HepG2 (cell line): ENCODE results near the gene SENP5. TPM values are rescaled to one million over a fixed set of nuclear protein-coding genes. Genes with fewer than 3 reads are reported as not detected.

Experiments used
- ATAC-seq: fragments of 200-7000 bp; cut with Tn5 transposase; 3 replicates; pipeline ENCODE4 v1.9.1; 2020; ENCODE audit warnings: mild to moderate bottlenecking, moderate library complexity
- BruUV-seq: library from RNA; stranded (reverse); fragments of 400-500 nt; replicated peaks from 2 replicates; lab custom pipeline; 2021; lab: Mats Ljungman, UMichigan
- CTCF ChIA-PET: fragments of 300-600 bp; formaldehyde crosslinking; extraction: SDS; loops from one replicate; lab custom pipeline; 2021; ENCODE audit warnings: low total read pairs, inconsistent platforms, low intra/inter-chr PET ratio; lab: Yijun Ruan, JAX
- POLR2A ChIA-PET: fragments of 350-600 bp; sonication (Branson Sonifier 250); formaldehyde crosslinking; loops from one replicate; lab custom pipeline; 2020; ENCODE audit warnings: antibody characterized with exemption, inconsistent platforms; lab: Yijun Ruan, JAX
- DNase-seq: peaks from one replicate; pipeline ENCODE4 v3.0.0-alpha.2; 2015; ENCODE audit warnings: low spot score
- FAIRE-seq: peaks from 3 replicates; lab custom pipeline; 2011; peaks lifted over from hg19 to GRCh38; lab: Jason Lieb, UNC
- H2AFZ ChIP-seq: one replicate; pipeline ENCODE4 v1.6.1; 2011; ENCODE audit warnings: low read length, inconsistent platforms
- H3K27ac ChIP-seq: fragments of 300-600 bp; 3 replicates; pipeline ENCODE4 v1.8.0; 2011; ENCODE audit warnings: mixed run types, mild to moderate bottlenecking, mixed read lengths, low read length, inconsistent platforms; ENCODE audit not compliant: insufficient read depth; ENCODE audit errors: extremely low read length
- H3K27me3 ChIP-seq, 2 experiments: fragments of 200-600 bp in 1 of 2; 2 replicates in 1 of 2; 3 replicates in 1 of 2; pipeline versions ENCODE4 v1.6.0 to v1.8.0; 2011; ENCODE audit warnings: low read length in 2 of 2, mild to moderate bottlenecking in 2 of 2, moderate library complexity in 2 of 2, inconsistent platforms in 1 of 2; ENCODE audit not compliant: insufficient read depth in 2 of 2, control insufficient read depth in 1 of 2
- H3K36me3 ChIP-seq, 2 experiments: fragments of 200-600 bp in 1 of 2; replicated peaks in 1 of 2; 2 replicates in 1 of 2; 3 replicates in 1 of 2; pipeline versions ENCODE4 v1.5.1 to v1.8.0; 2011; ENCODE audit warnings: low read length in 2 of 2, inconsistent platforms in 1 of 2; ENCODE audit not compliant: insufficient read depth in 2 of 2, control insufficient read depth in 1 of 2
- H3K4me1 ChIP-seq: 2 replicates; pipeline ENCODE4 v1.5.1; 2012; ENCODE audit warnings: low read length, inconsistent platforms; ENCODE audit not compliant: insufficient read depth
- H3K4me2 ChIP-seq: 2 replicates; pipeline ENCODE4 v1.6.0; 2011; ENCODE audit warnings: low read depth, low read length, inconsistent platforms
- H3K4me3 ChIP-seq, 3 experiments: fragments of 200-600 bp in 1 of 3; sonication (generic), shearing (Covaris generic) in 1 of 3; replicated peaks in 1 of 3; 2 replicates each; pipeline ENCODE4 v1.5.1; 2011 to 2016; ENCODE audit warnings: low read length in 3 of 3, inconsistent platforms in 2 of 3, low read depth in 2 of 3, mild to moderate bottlenecking in 2 of 3, control low read depth in 1 of 3, mixed read lengths in 1 of 3; ENCODE audit not compliant: insufficient read depth in 1 of 3
- H3K79me2 ChIP-seq: one replicate; pipeline ENCODE4 v1.6.1; 2011; ENCODE audit warnings: low read length, inconsistent platforms; ENCODE audit not compliant: insufficient read depth
- H3K9ac ChIP-seq: 2 replicates; pipeline ENCODE4 v1.6.0; 2011; ENCODE audit warnings: mild to moderate bottlenecking, low read depth, low read length, inconsistent platforms; ENCODE audit not compliant: insufficient read depth
- H3K9me3 ChIP-seq: 2 replicates; pipeline ENCODE4 v1.5.1; 2012; ENCODE audit warnings: mild to moderate bottlenecking, low read length
- H4K20me1 ChIP-seq: 2 replicates; pipeline ENCODE4 v1.6.0; 2011; ENCODE audit warnings: inconsistent platforms, mild to moderate bottlenecking, low read length, moderate library complexity; ENCODE audit not compliant: insufficient read depth
- AGO2 ChIP-seq: fragments of 200-400 bp; formaldehyde crosslinking; optimal IDR thresholded peaks from 2 replicates; pipeline ENCODE3; 2017; ENCODE audit warnings: mild to moderate bottlenecking, low read depth, low read length, moderate library complexity
- ASH2L ChIP-seq: fragments of 300-600, 200-600 bp; sonication (generic); IDR thresholded peaks from 2 replicates; pipeline ENCODE4 v1.7.0; 2017; ENCODE audit warnings: low read depth, mild to moderate bottlenecking, moderate library complexity, mixed read lengths, low read length; ENCODE audit not compliant: insufficient read length
- BCL6 ChIP-seq: IDR thresholded peaks from 2 replicates; pipeline ENCODE4 v1.6.1; 2016; ENCODE audit warnings: missing genetic modification reagents, missing compliant biosample characterization
- EED ChIP-seq: sonication (generic); formaldehyde crosslinking; IDR thresholded peaks from 2 replicates; pipeline ENCODE4 v1.5.0; 2020; ENCODE audit warnings: mild to moderate bottlenecking, missing genetic modification reagents
- FOSL2 ChIP-seq: sonication (generic); formaldehyde crosslinking; IDR thresholded peaks from 2 replicates; pipeline ENCODE4 v1.4.0; 2020; ENCODE audit warnings: missing genetic modification reagents
- FOXK2 ChIP-seq: fragments of 450-650 bp; IDR thresholded peaks from 2 replicates; pipeline ENCODE4 v1.6.1; 2016
- KDM5A ChIP-seq: fragments of 200-600 bp; sonication (generic); IDR thresholded peaks from 2 replicates; pipeline ENCODE4 v1.7.0; 2018; ENCODE audit warnings: antibody characterized with exemption, mild to moderate bottlenecking, low read length, borderline replicate concordance
- MAZ ChIP-seq, 2 experiments: sonication (generic) in 1 of 2; formaldehyde crosslinking in 1 of 2; IDR thresholded peaks; 2 replicates each; pipeline versions ENCODE4 v1.5.0 to v1.6.1; 2012 to 2020; ENCODE audit warnings: low read depth in 2 of 2, mild to moderate bottlenecking in 2 of 2, borderline replicate concordance in 1 of 2, improper control_type of control experiment in 1 of 2, low read length in 1 of 2, missing genetic modification reagents in 1 of 2, moderate library complexity in 1 of 2
- MTF2 ChIP-seq: sonication (generic); formaldehyde crosslinking; IDR thresholded peaks from 2 replicates; pipeline ENCODE4 v1.5.0; 2020; ENCODE audit warnings: missing genetic modification reagents, borderline replicate concordance
- PHF8 ChIP-seq: sonication (generic); formaldehyde crosslinking; IDR thresholded peaks from 2 replicates; pipeline ENCODE4 v1.5.0; 2020; ENCODE audit warnings: missing genetic modification reagents
- PTBP1 ChIP-seq: fragments of 200-400 bp; formaldehyde crosslinking; IDR thresholded peaks from 2 replicates; pipeline ENCODE4 v1.6.1; 2018; ENCODE audit warnings: low read length, low read depth; ENCODE audit not compliant: poor library complexity, severe bottlenecking
- RBM22 ChIP-seq: fragments of 200-400 bp; formaldehyde crosslinking; optimal IDR thresholded peaks from 2 replicates; pipeline ENCODE3; 2017; ENCODE audit warnings: mild to moderate bottlenecking, low read length, moderate library complexity
- SATB2 ChIP-seq: sonication (generic); formaldehyde crosslinking; IDR thresholded peaks from 2 replicates; pipeline ENCODE4 v1.5.0; 2020; ENCODE audit warnings: missing genetic modification reagents
- TAF1 ChIP-seq: sonication (generic); formaldehyde crosslinking; IDR thresholded peaks from 2 replicates; pipeline ENCODE4 v1.4.0; 2020; ENCODE audit warnings: missing genetic modification reagents
- ZFP36 ChIP-seq: fragments of 150-350 bp; IDR thresholded peaks from 2 replicates; pipeline ENCODE4 v1.6.1; 2018; ENCODE audit warnings: borderline replicate concordance, low read length, low read depth; ENCODE audit not compliant: partially characterized antibody
- ZNF235 ChIP-seq: sonication (generic); formaldehyde crosslinking; IDR thresholded peaks from 2 replicates; pipeline ENCODE4 v1.8.1; 2023; ENCODE audit warnings: mild to moderate bottlenecking, missing genetic modification reagents, borderline replicate concordance
- ZNF354B ChIP-seq: sonication (generic); formaldehyde crosslinking; IDR thresholded peaks from 2 replicates; pipeline ENCODE4 v1.8.0; 2022; ENCODE audit warnings: mild to moderate bottlenecking, missing genetic modification reagents
- WGBS: methylation state at CpG from one replicate; pipeline ENCODE4 v1.1.6; 2017; ENCODE audit warnings: low lambda C conversion rate; 5-methylcytosine and 5-hydroxymethylcytosine counted together
- in situ Hi-C: cut with HindIII; loops from 2 replicates; pipeline ENCODE4 v1.10.0; 2017; ENCODE audit warnings: low pct_unique_long_range_greater_than_20kb; ENCODE audit not compliant: extremely low pct_ligation_motif_present
- intact Hi-C: fragments of 100-400 bp; cut with micrococcal nuclease; formaldehyde crosslinking; loops from one replicate; pipeline ENCODE4 v1.10.0; 2022; ENCODE audit not compliant: unreplicated experiment
- polyA plus RNA-seq, 8 experiments: library from polyadenylated mRNA; depleted of rRNA in 3 of 8; stranded (reverse) in 7 of 8; unstranded in 1 of 8; fragments of >200 nt; fragmentation: Illumina TruSeq in 4 of 8; extraction: Trizol in 4 of 8; gene quantifications; 2 replicates each; pipeline versions ENCODE4 v1.2.1 to v1.2.3, GENCODE V29; 2011 to 2016; ENCODE audit warnings: low read depth in 4 of 8, missing spikeins in 1 of 8, mixed read lengths in 1 of 8; ENCODE audit not compliant: insufficient read depth in 1 of 8
- total RNA-seq, 5 experiments: library from RNA; depleted of rRNA; stranded (reverse); fragments of >200 nt; fragmentation: Illumina TruSeq; extraction: Trizol; gene quantifications; 2 replicates each; pipeline ENCODE4 v1.2.3, GENCODE V29; 2016; ENCODE audit warnings: low read depth in 1 of 5
- TF ChIP-seq, protein P1 (sequence below): sonication (generic); formaldehyde crosslinking; IDR thresholded peaks from 2 replicates; pipeline ENCODE4 v1.4.0; 2020; ENCODE audit warnings: mild to moderate bottlenecking, missing genetic modification reagents, borderline replicate concordance
- TF ChIP-seq, protein P2 (sequence below): sonication (generic); formaldehyde crosslinking; IDR thresholded peaks from 2 replicates; pipeline ENCODE4 v1.4.0; 2020; ENCODE audit warnings: missing genetic modification reagents

The SENP5 gene
- total and polyA plus RNA-seq, 2 of the 13 experiments (the other 11 are each of a cell fraction or from before 2014, with no cell fraction given): 17.6 to 30.9 TPM

- CTCF ChIA-PET: interaction anchor here (1.3 to 2.2 kb wide), 4 partner anchors 21 to 360 kb away, joined by 4 to 15 read pairs (median 8); partner anchors contain the start of gene NCBP2
- peak; percentile 44 for ATAC-seq
- H2AFZ ChIP-seq: no peak overlapping the region
- H3K36me3 ChIP-seq: peaks cover 6 to 25% of the 10 kb centered on the region in 2 experiments
- H4K20me1 ChIP-seq: no peaks in the 10 kb centered on the region
- H3K27me3 ChIP-seq: no peaks in the 10 kb centered on the region
- no peak for FAIRE-seq
- POLR2A ChIA-PET: interaction anchor here (0.6 kb wide), 1 partner anchor 130 kb away, joined by 4 read pairs; no protein-coding TSS in a partner anchor
- H3K4me3 ChIP-seq: peak overlapping the region; percentile 59 to 82 (median 78)
- H3K4me1 ChIP-seq: peaks cover 60% of the 10 kb centered on the region
- no CpG with 5 or more reads among the region's 72 CpGs for WGBS
- peak overlapping the region; percentile 89 for H3K9ac ChIP-seq
- in situ Hi-C loops (no loop called here), intact Hi-C loops (loop anchor here (1.0 kb wide), 1 partner anchor 131 kb away; no protein-coding TSS in a partner anchor)
- H3K79me2 ChIP-seq: peaks cover 43% of the 10 kb centered on the region
- no peaks in the 10 kb centered on the region for H3K9me3 ChIP-seq
- H3K27ac ChIP-seq: peak overlapping the region; percentile 79
- no peak for DNase-seq
- no TSS peak for BruUV-seq
- H3K4me2 ChIP-seq: peak overlapping the region; percentile 85
- TF ChIP-seq, protein P1, sequence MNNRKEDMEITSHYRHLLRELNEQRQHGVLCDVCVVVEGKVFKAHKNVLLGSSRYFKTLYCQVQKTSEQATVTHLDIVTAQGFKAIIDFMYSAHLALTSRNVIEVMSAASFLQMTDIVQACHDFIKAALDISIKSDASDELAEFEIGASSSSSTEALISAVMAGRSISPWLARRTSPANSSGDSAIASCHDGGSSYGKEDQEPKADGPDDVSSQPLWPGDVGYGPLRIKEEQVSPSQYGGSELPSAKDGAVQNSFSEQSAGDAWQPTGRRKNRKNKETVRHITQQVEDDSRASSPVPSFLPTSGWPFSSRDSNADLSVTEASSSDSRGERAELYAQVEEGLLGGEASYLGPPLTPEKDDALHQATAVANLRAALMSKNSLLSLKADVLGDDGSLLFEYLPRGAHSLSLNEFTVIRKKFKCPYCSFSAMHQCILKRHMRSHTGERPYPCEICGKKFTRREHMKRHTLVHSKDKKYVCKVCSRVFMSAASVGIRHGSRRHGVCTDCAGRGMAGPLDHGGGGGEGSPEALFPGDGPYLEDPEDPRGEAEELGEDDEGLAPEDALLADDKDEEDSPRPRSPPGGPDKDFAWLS (CRISPR knock-in tag): no peak
- TF ChIP-seq AGO2 (peak; percentile 76), BCL6 (CRISPR knock-in tag) (0 out of 2 replicates have a peak, but pooled peaks have one; percentile 26), MAZ (IDR thresholded peaks at IDR 0.05; ENCODE audit: borderline replicate concordance, low read depth, low read length) (no peak), MAZ (CRISPR knock-in tag; IDR thresholded peaks at IDR 0.05; ENCODE audit: low read depth) (no peak), KDM5A (no peak), SATB2 (peak; percentile 25; the same call in 1 of the 2 replicates), ZNF354B (CRISPR knock-in tag) (no peak), TAF1 (CRISPR knock-in tag) (peak; percentile 26; the same call in 1 of the 2 replicates), EED (CRISPR knock-in tag) (no peak), FOXK2 (no peak), PTBP1 (no peak), RBM22 (no peak), ZNF235 (CRISPR knock-in tag) (peak; percentile 35; the same call in 1 of the 2 replicates), MTF2 (CRISPR knock-in tag) (0 out of 2 replicates have a peak, but pooled peaks have one; percentile 58), ASH2L (no peak), PHF8 (CRISPR knock-in tag) (peak; percentile 25), ZFP36 (no peak), FOSL2 (0 out of 2 replicates have a peak, but pooled peaks have one; percentile 5)
- TF ChIP-seq, protein P2, sequence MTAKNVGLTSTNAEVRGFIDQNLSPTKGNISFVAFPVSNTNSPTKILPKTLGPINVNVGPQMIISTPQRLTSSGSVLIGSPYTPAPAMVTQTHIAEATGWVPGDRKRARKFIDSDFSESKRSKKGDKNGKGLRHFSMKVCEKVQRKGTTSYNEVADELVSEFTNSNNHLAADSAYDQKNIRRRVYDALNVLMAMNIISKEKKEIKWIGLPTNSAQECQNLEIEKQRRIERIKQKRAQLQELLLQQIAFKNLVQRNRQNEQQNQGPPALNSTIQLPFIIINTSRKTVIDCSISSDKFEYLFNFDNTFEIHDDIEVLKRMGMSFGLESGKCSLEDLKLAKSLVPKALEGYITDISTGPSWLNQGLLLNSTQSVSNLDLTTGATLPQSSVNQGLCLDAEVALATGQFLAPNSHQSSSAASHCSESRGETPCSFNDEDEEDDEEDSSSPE: 0 out of 2 replicates have a peak, but pooled peaks have one; percentile 4
These were observed 101.5 kb downstream of the SENP5 start for GRCh38 chr3:196969134-196969659.
